ENCODE measurements around the gene FJX1. TPM values are rescaled to one million over a fixed set of nuclear protein-coding genes. Genes with fewer than 3 reads are reported as not detected.
A peak's percentile ranks its signal among the peaks of the same experiment; 100 is the strongest.
"Not testable (repeated sequence)": the region's sequence is repeated elsewhere in the genome, so short reads cannot be mapped to it uniquely, and the experiment has no call there.

FJX1 gene
- total RNA-seq, 1 experiment from 2014 or later: 25.7 TPM

GRCh38 chr11:35623621-35624168, 5.4 kb downstream of the FJX1 start:
- in situ Hi-C loops (cut with HindIII; ENCODE audit: low pct_unique_long_range_greater_than_20kb, low sequenced_read_pairs): no loop called here
- DNase-seq (ENCODE audit: low read depth): no peak

GRCh38 chr11:35624316-35624715, 6.1 kb downstream of the FJX1 start:
- in situ Hi-C loops (cut with HindIII; ENCODE audit: low pct_unique_long_range_greater_than_20kb, low sequenced_read_pairs): no loop called here
- DNase-seq (ENCODE audit: low read depth): no peak

- in situ Hi-C loops (cut with HindIII; ENCODE audit: low pct_unique_long_range_greater_than_20kb, low sequenced_read_pairs): loop anchor here (25.0 kb wide), 1 partner anchor 313 kb away; the partner anchor contains the start of gene LDLRAD3
- no peak for DNase-seq (ENCODE audit: low read depth)
Observed at GRCh38 chr11:35624781-35625180, 6.5 kb downstream of the FJX1 start.

GRCh38 chr11:35626501-35626900, 8.2 kb downstream of the FJX1 start:
- no peak for DNase-seq (ENCODE audit: low read depth)
- in situ Hi-C loops (cut with HindIII; ENCODE audit: low pct_unique_long_range_greater_than_20kb, low sequenced_read_pairs): loop anchor here (25.0 kb wide), 1 partner anchor 311 kb away; the partner anchor contains the start of gene LDLRAD3

GRCh38 chr11:35629511-35629910, 11.3 kb downstream of the FJX1 start:
- DNase-seq (ENCODE audit: low read depth): no peak
- in situ Hi-C loops (cut with HindIII; ENCODE audit: low pct_unique_long_range_greater_than_20kb, low sequenced_read_pairs): loop anchor here (25.0 kb wide), 1 partner anchor 308 kb away; the partner anchor contains the start of gene LDLRAD3

DNA sequence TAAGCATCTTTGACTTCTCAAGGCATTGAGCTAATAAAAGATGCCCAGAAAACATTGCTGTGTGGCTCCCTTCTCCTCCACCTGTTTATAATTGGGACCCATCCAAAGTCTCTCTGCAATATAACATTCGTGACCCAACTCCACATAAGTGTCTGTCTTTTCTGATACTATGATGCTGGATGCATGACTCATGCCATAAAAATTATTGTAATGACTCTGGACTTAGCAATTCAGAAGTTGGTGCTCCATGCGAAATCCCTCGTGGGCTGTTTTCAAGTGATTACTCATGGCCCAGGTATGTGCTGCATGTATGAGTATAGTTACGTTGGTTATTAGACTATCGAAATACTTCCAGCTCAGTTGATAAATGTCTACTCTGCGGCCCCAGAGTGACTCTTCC, 11.7 kb downstream of the FJX1 start:
- peak; percentile 74 for DNase-seq (ENCODE audit: low read depth)
- in situ Hi-C loops (cut with HindIII; ENCODE audit: low pct_unique_long_range_greater_than_20kb, low sequenced_read_pairs): loop anchor here (25.0 kb wide), 1 partner anchor 307 kb away; the partner anchor contains the start of gene LDLRAD3

GRCh38 chr11:35631891-35632290, 13.6 kb downstream of the FJX1 start:
- in situ Hi-C loops (cut with HindIII; ENCODE audit: low pct_unique_long_range_greater_than_20kb, low sequenced_read_pairs): loop anchor here (25.0 kb wide), 1 partner anchor 305 kb away; the partner anchor contains the start of gene LDLRAD3
- DNase-seq (ENCODE audit: low read depth): no peak

DNA sequence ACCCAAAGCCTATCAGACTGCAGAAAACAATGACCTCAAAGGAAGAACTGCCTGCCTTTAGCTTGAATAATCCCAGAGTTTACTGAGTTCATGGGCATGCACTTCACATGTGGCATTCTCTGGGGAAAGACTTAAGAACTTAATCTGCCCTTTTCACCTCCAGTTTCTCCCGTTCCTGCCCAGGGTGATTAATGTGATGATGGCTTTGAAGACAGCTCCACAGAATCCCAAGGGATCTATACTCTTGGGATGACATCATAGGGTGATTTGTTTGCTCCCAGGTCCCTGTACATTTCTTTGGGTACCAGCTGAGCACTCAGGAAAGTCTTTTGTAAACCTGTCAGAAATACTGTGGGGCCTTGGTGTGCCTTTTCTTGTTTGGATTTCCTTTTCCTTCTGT, 14.0 kb downstream of the FJX1 start:
- DNase-seq (ENCODE audit: low read depth): no peak
- in situ Hi-C loops (cut with HindIII; ENCODE audit: low pct_unique_long_range_greater_than_20kb, low sequenced_read_pairs): loop anchor here (25.0 kb wide), 1 partner anchor 305 kb away; the partner anchor contains the start of gene LDLRAD3

DNA sequence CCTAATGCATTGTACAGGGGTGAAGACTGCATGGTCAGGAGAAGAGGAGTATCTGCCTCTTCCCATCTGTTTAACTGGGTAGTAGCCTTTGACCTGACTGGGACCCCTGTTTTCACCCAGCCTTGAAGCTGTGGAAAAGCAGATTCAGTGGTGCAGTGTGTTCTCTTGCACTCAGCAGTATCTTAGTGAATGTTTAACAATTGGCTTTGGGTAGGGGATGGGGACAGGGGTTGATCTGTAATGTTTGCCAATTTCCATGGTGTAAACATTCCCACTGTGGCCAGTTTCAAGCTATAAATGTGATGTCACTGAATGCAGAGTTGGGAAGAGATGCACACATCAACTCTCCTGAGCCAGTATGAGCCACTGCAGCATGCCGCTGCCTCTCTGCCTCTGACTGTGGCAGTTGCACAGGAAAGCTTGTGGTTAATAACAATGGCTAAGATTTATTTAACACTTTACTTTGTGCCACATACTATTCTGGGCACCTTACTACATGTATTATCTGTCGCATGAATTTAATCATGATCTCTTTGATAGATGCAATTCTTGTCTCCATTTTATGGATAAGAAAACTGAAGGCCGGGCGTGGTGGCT, 15.7 kb downstream of the FJX1 start:
- in situ Hi-C loops (cut with HindIII; ENCODE audit: low pct_unique_long_range_greater_than_20kb, low sequenced_read_pairs): loop anchor here (25.0 kb wide), 1 partner anchor 303 kb away; the partner anchor contains the start of gene LDLRAD3
- no peak for DNase-seq (ENCODE audit: low read depth)

- DNase-seq (ENCODE audit: low read depth): no peak
- in situ Hi-C loops (cut with HindIII; ENCODE audit: low pct_unique_long_range_greater_than_20kb, low sequenced_read_pairs): loop anchor here (25.0 kb wide), 1 partner anchor 301 kb away; the partner anchor contains the start of gene LDLRAD3
Observed at GRCh38 chr11:35635933-35636332, 17.7 kb downstream of the FJX1 start.

- no peak for DNase-seq (ENCODE audit: low read depth)
- in situ Hi-C loops (cut with HindIII; ENCODE audit: low pct_unique_long_range_greater_than_20kb, low sequenced_read_pairs): loop anchor here (25.0 kb wide), 1 partner anchor 298 kb away; the partner anchor contains the start of gene LDLRAD3
Observed at GRCh38 chr11:35639591-35640179, 21.4 kb downstream of the FJX1 start.

GRCh38 chr11:35641171-35641897, 23.1 kb downstream of the FJX1 start:
- in situ Hi-C loops (cut with HindIII; ENCODE audit: low pct_unique_long_range_greater_than_20kb, low sequenced_read_pairs): loop anchor here (25.0 kb wide), 1 partner anchor 296 kb away; the partner anchor contains the start of gene LDLRAD3
- DNase-seq (ENCODE audit: low read depth): no peak

GRCh38 chr11:35641964-35642363, 23.7 kb downstream of the FJX1 start:
- no peak for DNase-seq (ENCODE audit: low read depth)
- in situ Hi-C loops (cut with HindIII; ENCODE audit: low pct_unique_long_range_greater_than_20kb, low sequenced_read_pairs): loop anchor here (25.0 kb wide), 1 partner anchor 295 kb away; the partner anchor contains the start of gene LDLRAD3

- DNase-seq (ENCODE audit: low read depth): no peak
- in situ Hi-C loops (cut with HindIII; ENCODE audit: low pct_unique_long_range_greater_than_20kb, low sequenced_read_pairs): loop anchor here (25.0 kb wide), 1 partner anchor 290 kb away; the partner anchor contains the start of gene LDLRAD3
Observed at GRCh38 chr11:35647421-35648093, 29.3 kb downstream of the FJX1 start.

DNA sequence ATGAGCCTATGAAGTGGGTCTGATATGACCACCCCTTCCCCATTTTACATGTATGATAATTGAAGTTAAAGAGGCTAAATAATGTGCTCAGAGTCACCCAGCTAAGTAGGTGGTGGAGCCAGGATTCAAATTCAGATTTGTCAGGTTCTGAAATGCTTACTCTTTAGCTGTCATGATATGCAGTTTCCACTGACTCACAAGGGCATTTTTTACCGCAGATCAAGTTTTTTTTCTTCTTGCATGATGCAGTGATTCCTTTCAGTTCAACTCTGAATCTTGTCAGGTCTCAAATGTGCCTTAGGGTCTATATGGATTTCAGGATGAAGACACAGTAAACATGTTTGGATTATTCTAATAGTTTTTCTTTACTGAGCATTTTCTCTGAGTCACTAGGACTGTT, 31.7 kb downstream of the FJX1 start:
- in situ Hi-C loops (cut with HindIII; ENCODE audit: low pct_unique_long_range_greater_than_20kb, low sequenced_read_pairs): no loop called here
- no peak for DNase-seq (ENCODE audit: low read depth)

GRCh38 chr11:35650467-35650866, 32.2 kb downstream of the FJX1 start:
- no peak for DNase-seq (ENCODE audit: low read depth)
- in situ Hi-C loops (cut with HindIII; ENCODE audit: low pct_unique_long_range_greater_than_20kb, low sequenced_read_pairs): no loop called here

- DNase-seq (ENCODE audit: low read depth): no peak
- in situ Hi-C loops (cut with HindIII; ENCODE audit: low pct_unique_long_range_greater_than_20kb, low sequenced_read_pairs): no loop called here
Observed at GRCh38 chr11:35651263-35651662, 33.0 kb downstream of the FJX1 start.

DNA sequence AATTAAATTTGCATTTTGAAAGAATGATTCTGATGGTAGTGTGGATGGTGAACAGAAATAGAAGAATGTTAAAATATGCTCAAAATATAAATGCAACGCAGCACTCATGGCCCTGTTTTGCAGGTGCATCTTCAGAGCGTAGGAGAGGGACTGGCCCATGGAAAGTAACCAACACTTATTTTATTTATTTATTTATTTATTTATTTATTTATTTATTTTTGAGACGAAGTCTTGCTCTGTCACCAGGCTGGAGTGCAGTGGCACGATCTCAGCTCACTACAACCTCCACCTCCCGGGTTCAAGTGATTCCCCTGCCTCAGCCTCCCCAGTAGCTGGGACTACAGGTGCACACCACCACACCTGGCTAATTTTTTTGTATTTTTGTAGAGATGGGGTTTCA, 34.5 kb downstream of the FJX1 start:
- in situ Hi-C loops (cut with HindIII; ENCODE audit: low pct_unique_long_range_greater_than_20kb, low sequenced_read_pairs); DNase-seq (ENCODE audit: low read depth): not testable (repeated sequence)
